BLaER1 treated with 17β-estradiol and CSF1 and Interleukin-3, amounts not matched to agents 10 nM and 100 nM (cell line): ENCODE data around the gene OLA1.

Experiments used
- H3K27ac ChIP-seq, 11 experiments: shearing (Covaris generic); formaldehyde crosslinking; 2 replicates each; pipeline ENCODE4 v1.8.1; 2022
- H3K27me3 ChIP-seq, 11 experiments: shearing (Covaris generic); formaldehyde crosslinking; 2 replicates each; pipeline ENCODE4 v1.8.1; 2022
- H3K36me3 ChIP-seq, 11 experiments: shearing (Covaris generic); formaldehyde crosslinking; 2 replicates each; pipeline ENCODE4 v1.8.1; 2022
- H3K4me1 ChIP-seq, 10 experiments: shearing (Covaris generic); formaldehyde crosslinking; 2 replicates each; pipeline ENCODE4 v1.8.1; 2022
- H3K4me2 ChIP-seq, 11 experiments: shearing (Covaris generic); formaldehyde crosslinking; 2 replicates each; pipeline ENCODE4 v1.8.1; 2022
- H3K4me3 ChIP-seq, 10 experiments: shearing (Covaris generic); formaldehyde crosslinking; 2 replicates each; pipeline ENCODE4 v1.8.1; 2022
- H3K9ac ChIP-seq, 11 experiments: shearing (Covaris generic); formaldehyde crosslinking; 2 replicates each; pipeline ENCODE4 v1.8.1; 2022
- H3K9me3 ChIP-seq, 11 experiments: shearing (Covaris generic); formaldehyde crosslinking; replicated peaks in 1 of 11; 2 replicates each; pipeline ENCODE4 v1.8.1; 2022
- H4K20me1 ChIP-seq, 11 experiments: shearing (Covaris generic); formaldehyde crosslinking; 2 replicates each; pipeline ENCODE4 v1.8.1; 2022
- Cebpa-rat ChIP-seq, 11 experiments: shearing (Covaris generic); IDR thresholded peaks; 2 replicates each; pipeline ENCODE4 v1.8.1; 2022

OLA1 gene

DNA sequence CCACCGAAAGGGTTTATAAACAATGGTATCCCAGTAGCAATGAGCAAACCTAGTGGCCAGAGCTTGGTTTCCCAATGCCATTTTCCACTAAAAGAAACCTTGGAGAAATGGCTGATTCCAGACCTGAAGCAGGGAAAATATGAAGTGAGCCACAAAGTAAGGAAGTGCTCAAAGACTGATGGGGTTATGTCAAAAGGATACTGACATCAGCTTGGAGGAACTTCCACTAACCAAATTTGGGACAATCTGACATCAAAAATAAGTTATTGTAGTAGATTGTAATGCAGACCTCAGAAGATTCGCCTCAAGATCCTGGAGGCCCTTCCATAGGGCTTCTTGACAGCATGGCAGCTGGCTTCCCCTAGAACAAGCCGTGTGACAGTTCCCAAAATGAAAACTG lies 203.8 kb downstream of the OLA1 start:
- Histone ChIP-seq H3K4me2 (peak overlapping the region in 5 of 11 experiments; percentile 11 to 30 (median 16); a peak in 6 of 22 replicates), H4K20me1 (no peaks in the 10 kb centered on the region), H3K27me3 (no peaks in the 10 kb centered on the region), H3K27ac (no peak overlapping the region), H3K4me1 (peaks cover 20 to 45% (median 32%) of the 10 kb centered on the region in 10 experiments), H3K36me3 (no peaks in the 10 kb centered on the region), H3K9ac (no peak overlapping the region), H3K4me3 (no peak overlapping the region), H3K9me3 (peaks cover 0 to 24% (median 12%) of the 10 kb centered on the region in 11 experiments; a peak in 16 of 22 replicates)
- no peak for TF ChIP-seq Cebpa-rat (IDR thresholded peaks at IDR 0.05)

DNA sequence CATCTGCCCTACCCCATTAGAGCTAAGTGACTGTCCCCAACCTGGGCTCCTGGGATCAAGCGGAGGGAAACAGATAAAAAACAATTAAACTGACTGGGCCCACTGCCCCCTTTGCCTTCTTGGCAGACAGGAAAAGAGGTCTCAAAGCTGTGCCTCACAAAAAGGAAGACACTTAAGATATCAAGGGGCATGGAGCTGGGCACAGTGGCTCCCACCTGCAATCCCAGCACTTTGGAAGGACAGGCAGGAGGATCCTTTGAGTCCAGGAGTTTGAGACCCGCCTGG lies 208.0 kb downstream of the OLA1 start:
- Histone ChIP-seq H3K4me1 (peaks cover 41 to 70% (median 53%) of the 10 kb centered on the region in 10 experiments), H3K9me3 (no peaks in the 10 kb centered on the region), H3K4me3 (no peak overlapping the region), H3K36me3 (no peaks in the 10 kb centered on the region), H4K20me1 (no peaks in the 10 kb centered on the region), H3K27me3 (no peaks in the 10 kb centered on the region), H3K27ac (peak overlapping the region in 10 of 11 experiments; percentile 19 to 90 (median 81); a peak in 17 of 22 replicates), H3K4me2 (peak overlapping the region in 10 of 11 experiments; percentile 0 to 93 (median 65); a peak in 14 of 22 replicates), H3K9ac (peak overlapping the region in 4 of 11 experiments; percentile 3 to 36 (median 18); a peak in 4 of 22 replicates)
- TF ChIP-seq Cebpa-rat (IDR thresholded peaks at IDR 0.05), result no peak

- peak overlapping the region; percentile 59 to 93 (median 78) for H3K4me2 ChIP-seq
- no peak overlapping the region for H3K4me3 ChIP-seq
- H3K27ac ChIP-seq, result peak overlapping the region; percentile 75 to 90 (median 83)
These were observed 208.5 kb downstream of the OLA1 start for GRCh38 chr2:174039551-174040416.

DNA sequence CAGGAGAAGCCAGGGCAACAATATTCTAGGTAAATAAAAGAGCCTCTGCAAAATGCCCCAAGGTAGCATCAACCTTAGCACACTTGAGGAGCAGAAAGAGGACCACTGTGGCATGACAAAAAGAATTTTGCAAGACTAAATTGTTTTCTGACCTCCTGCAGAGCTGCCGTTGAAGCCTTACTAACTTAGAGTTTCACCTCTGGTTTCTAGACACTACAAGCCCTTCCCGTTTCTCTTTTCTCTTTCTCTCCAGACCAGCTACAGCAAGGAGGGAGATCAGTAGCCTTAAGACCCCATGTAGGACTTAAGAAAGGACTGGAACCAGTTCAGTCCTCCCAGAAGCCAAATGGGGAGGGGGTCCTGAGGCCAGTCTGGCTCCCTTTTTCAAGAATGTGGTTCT lies 209.9 kb downstream of the OLA1 start:
- Histone ChIP-seq H3K4me2 (peak overlapping the region in 9 of 11 experiments; percentile 68 to 93 (median 81); a peak in 17 of 22 replicates), H3K27me3 (no peaks in the 10 kb centered on the region), H3K9me3 (no peaks in the 10 kb centered on the region), H3K4me1 (peaks cover 41 to 55% (median 49%) of the 10 kb centered on the region in 10 experiments), H3K36me3 (no peaks in the 10 kb centered on the region), H3K4me3 (no peak overlapping the region), H4K20me1 (no peaks in the 10 kb centered on the region), H3K27ac (peak overlapping the region; percentile 38 to 90 (median 83); a peak in 21 of 22 replicates), H3K9ac (peak overlapping the region in 2 of 11 experiments; percentile 24 to 40; a peak in 3 of 22 replicates)
- no peak for TF ChIP-seq Cebpa-rat (IDR thresholded peaks at IDR 0.05)

More at GRCh38 chr2:174039551-174040416, 208.5 kb downstream of the OLA1 start:
- Histone ChIP-seq H4K20me1 (no peaks in the 10 kb centered on the region), H3K27me3 (no peaks in the 10 kb centered on the region), H3K9me3 (no peaks in the 10 kb centered on the region), H3K4me1 (peaks cover 41 to 68% (median 53%) of the 10 kb centered on the region in 10 experiments), H3K36me3 (no peaks in the 10 kb centered on the region), H3K9ac (peak overlapping the region in 10 of 11 experiments; percentile 54 to 76 (median 64); a peak in 15 of 22 replicates)
- TF ChIP-seq Cebpa-rat (IDR thresholded peaks at IDR 0.05), result peak in 8 of 11 experiments; percentile 16 to 83 (median 50); a peak in 10 of 22 replicates

DNA sequence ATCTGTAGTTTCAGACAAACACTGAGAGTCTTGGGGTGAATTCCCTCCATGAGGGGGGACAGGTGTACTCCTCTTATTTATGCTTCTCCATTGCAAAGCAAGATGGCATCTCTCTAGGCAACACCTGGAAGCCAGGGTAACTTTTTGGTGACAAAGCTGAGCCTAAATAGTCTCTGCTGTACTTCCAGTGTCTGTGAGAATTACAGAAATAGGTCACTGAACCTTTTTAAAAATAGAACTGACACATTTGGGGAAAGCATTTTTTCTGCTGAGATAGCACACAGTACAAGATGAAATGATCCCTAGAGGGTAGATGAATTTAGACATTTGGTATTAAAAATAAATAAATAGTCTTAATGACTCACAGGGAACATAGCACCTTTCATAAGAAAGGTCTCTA lies 211.5 kb downstream of the OLA1 start:
- no peak for TF ChIP-seq Cebpa-rat (IDR thresholded peaks at IDR 0.05)
- no peaks in the 10 kb centered on the region for H3K36me3 ChIP-seq
- peak overlapping the region in 8 of 11 experiments; percentile 13 to 88 (median 34); a peak in 12 of 22 replicates for H3K27ac ChIP-seq
- H4K20me1 ChIP-seq, result no peaks in the 10 kb centered on the region
- H3K4me3 ChIP-seq, result no peak overlapping the region
- H3K4me2 ChIP-seq, result peak overlapping the region; percentile 41 to 93 (median 68)
- H3K27me3 ChIP-seq, result no peaks in the 10 kb centered on the region
- 0 out of 22 replicates have a peak overlapping the region, but pooled peaks of 1 of the 11 experiments have one; percentile 40 for H3K9ac ChIP-seq
- peaks cover 41 to 63% (median 51%) of the 10 kb centered on the region in 10 experiments for H3K4me1 ChIP-seq
- H3K9me3 ChIP-seq, result no peaks in the 10 kb centered on the region

DNA sequence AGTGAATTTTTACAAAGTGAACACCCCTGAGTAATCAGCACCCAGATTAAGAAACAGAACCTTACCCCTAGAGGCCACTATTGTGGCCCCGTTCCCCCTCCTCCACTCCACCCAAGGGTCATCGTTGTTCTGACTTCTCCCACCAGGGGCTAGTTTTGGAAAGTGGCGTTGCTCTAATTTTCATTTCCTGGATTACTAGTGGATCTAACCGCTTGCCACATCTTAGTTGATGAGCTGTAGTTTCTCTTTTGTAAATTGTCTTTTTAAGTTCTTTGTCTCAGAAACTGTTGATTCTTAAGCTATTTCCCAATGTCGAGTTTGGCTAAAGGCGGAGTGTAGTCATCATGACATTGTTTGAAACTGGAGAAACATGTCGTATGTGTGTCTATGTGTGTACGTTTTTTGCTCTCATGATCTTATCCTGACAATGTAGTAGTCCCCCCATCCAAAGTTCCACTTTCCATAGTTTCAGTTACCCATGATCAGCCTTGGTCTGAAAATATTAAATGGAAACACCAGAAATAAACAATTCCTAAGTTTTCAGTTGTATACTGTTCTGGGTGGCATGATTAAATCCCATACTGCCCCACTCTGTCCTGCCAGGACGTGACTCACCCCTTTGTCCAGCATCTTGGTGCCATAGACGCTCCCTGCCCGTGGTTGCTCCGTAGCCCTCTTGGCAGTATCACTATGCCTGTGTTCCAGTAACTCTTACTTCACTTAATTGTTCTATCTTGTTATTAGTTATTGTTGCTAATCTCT lies 212.2 kb downstream of the OLA1 start:
- Histone ChIP-seq H4K20me1 (no peaks in the 10 kb centered on the region), H3K9me3 (no peaks in the 10 kb centered on the region), H3K4me2 (peak overlapping the region; percentile 41 to 93 (median 68); a peak in 21 of 22 replicates), H3K27me3 (no peaks in the 10 kb centered on the region), H3K36me3 (no peaks in the 10 kb centered on the region), H3K9ac (no peak overlapping the region), H3K27ac (peak overlapping the region in 9 of 11 experiments; percentile 1 to 57 (median 24); a peak in 13 of 22 replicates), H3K4me3 (no peak overlapping the region), H3K4me1 (peaks cover 41 to 70% (median 54%) of the 10 kb centered on the region in 10 experiments)
- no peak for TF ChIP-seq Cebpa-rat (IDR thresholded peaks at IDR 0.05)

- H3K36me3 ChIP-seq, result no peaks in the 10 kb centered on the region
- no peaks in the 10 kb centered on the region for H3K27me3 ChIP-seq
- no peaks in the 10 kb centered on the region for H3K9me3 ChIP-seq
- H3K4me2 ChIP-seq, result no peak overlapping the region
- H3K27ac ChIP-seq, result no peak overlapping the region
- no peak for TF ChIP-seq Cebpa-rat (IDR thresholded peaks at IDR 0.05)
- peaks cover 38 to 63% (median 49%) of the 10 kb centered on the region in 10 experiments for H3K4me1 ChIP-seq
- H3K4me3 ChIP-seq, result no peak overlapping the region
- no peaks in the 10 kb centered on the region for H4K20me1 ChIP-seq
- no peak overlapping the region for H3K9ac ChIP-seq
These were observed 213.2 kb downstream of the OLA1 start for GRCh38 chr2:174035117-174035635.

GRCh38 chr2:174033163-174033550 lies 215.2 kb downstream of the OLA1 start:
- Histone ChIP-seq H3K27me3 (no peaks in the 10 kb centered on the region), H3K4me3 (no peak overlapping the region), H3K9ac (no peak overlapping the region), H3K4me1 (peaks cover 21 to 45% (median 31%) of the 10 kb centered on the region in 10 experiments), H3K36me3 (no peaks in the 10 kb centered on the region), H3K9me3 (no peaks in the 10 kb centered on the region), H4K20me1 (no peaks in the 10 kb centered on the region), H3K27ac (no peak overlapping the region), H3K4me2 (0 out of 22 replicates have a peak overlapping the region, but pooled peaks of 1 of the 11 experiments have one; percentile 29)
- no peak for TF ChIP-seq Cebpa-rat (IDR thresholded peaks at IDR 0.05)
